ENCODE measurements around the gene RRAD.
"Not testable (repeated sequence)": the region's sequence is repeated elsewhere in the genome, so short reads cannot be mapped to it uniquely, and the experiment has no call there.

The RRAD gene

GRCh38 chr16:66898207-66898606 is 27.1 kb downstream of the RRAD start:
- no peak for DNase-seq

GRCh38 chr16:66896682-66897081 is 28.7 kb downstream of the RRAD start:
- not testable (repeated sequence) for DNase-seq

GRCh38 chr16:66895999-66896398 is 29.3 kb downstream of the RRAD start:
- no peak for DNase-seq

GRCh38 chr16:66895689-66895979 is 29.7 kb downstream of the RRAD start:
- DNase-seq, result no peak

GRCh38 chr16:66894948-66895688 is 30.2 kb downstream of the RRAD start:
- DNase-seq, result peak; percentile 54

GRCh38 chr16:66894055-66894454 is 31.3 kb downstream of the RRAD start:
- no peak for DNase-seq

GRCh38 chr16:66891797-66892196 is 33.5 kb downstream of the RRAD start:
- no peak for DNase-seq

GRCh38 chr16:66891360-66891759 is 34.0 kb downstream of the RRAD start:
- no peak for DNase-seq

GRCh38 chr16:66890799-66891198 is 34.5 kb downstream of the RRAD start:
- no peak for DNase-seq

- DNase-seq, result no peak
These were observed 35.7 kb downstream of the RRAD start for GRCh38 chr16:66889622-66890021.

- DNase-seq, result no peak
These were observed 36.4 kb downstream of the RRAD start for GRCh38 chr16:66888647-66889615.

GRCh38 chr16:66886914-66887313 is 38.4 kb downstream of the RRAD start:
- no peak for DNase-seq

- DNase-seq, result no peak
These were observed 39.0 kb downstream of the RRAD start for GRCh38 chr16:66886321-66886720.

- DNase-seq, result no peak
These were observed 39.8 kb downstream of the RRAD start for GRCh38 chr16:66885491-66885890.

- no peak for DNase-seq
These were observed 42.6 kb downstream of the RRAD start for GRCh38 chr16:66882702-66883101.

- DNase-seq, result no peak
These were observed 43.3 kb downstream of the RRAD start for GRCh38 chr16:66881964-66882508.

GRCh38 chr16:66881560-66881959 is 43.8 kb downstream of the RRAD start:
- no peak for DNase-seq

GRCh38 chr16:66881014-66881417 is 44.3 kb downstream of the RRAD start:
- DNase-seq, result peak; percentile 27

GRCh38 chr16:66880288-66881013 is 44.9 kb downstream of the RRAD start, which contains the start of gene PDP2:
Gene PDP2, plus strand, starts transcription at chr16:66880515. Its CDS starts 3,770 bp downstream, at chr16:66884285.
- DNase-seq, result peak; percentile 84

GRCh38 chr16:66878067-66878466 is 47.3 kb downstream of the RRAD start:
- DNase-seq, result peak; percentile 61

- no peak for DNase-seq
These were observed 51.1 kb downstream of the RRAD start for GRCh38 chr16:66874079-66874775.

- no peak for DNase-seq
These were observed 51.7 kb downstream of the RRAD start for GRCh38 chr16:66873685-66874055.
